Transverse colon (tissue), 4 donors: ENCODE results near the gene CHP1. TPM values are rescaled to one million over a fixed set of nuclear protein-coding genes. Genes with fewer than 3 reads are reported as not detected.
"Not testable (repeated sequence)": the region's sequence is repeated elsewhere in the genome, so short reads cannot be mapped to it uniquely, and the experiment has no call there.

Experiments
- DNase-seq: peaks from one replicate; pipeline ENCODE4 v3.0.0-alpha.2; 2019
- H3K27ac ChIP-seq, 4 donors: fragments of 200-600 bp; sonication (generic); 2 replicates each; pipeline ENCODE4 v1.5.1; 2016 to 2018; ENCODE audit warnings: inconsistent platforms in 4 of 4
- H3K27me3 ChIP-seq: fragments of 200-600 bp; sonication (generic); 2 replicates; pipeline ENCODE4 v1.5.1; 2017; ENCODE audit warnings: inconsistent platforms
- H3K36me3 ChIP-seq, 4 donors: fragments of 200-600 bp; sonication (generic); 2 replicates each; pipeline ENCODE4 v1.5.1; 2017 to 2019; ENCODE audit warnings: inconsistent platforms in 4 of 4
- H3K4me1 ChIP-seq, 4 donors: fragments of 200-600 bp; sonication (generic); 2 replicates each; pipeline ENCODE4 v1.5.1; 2017 to 2020; ENCODE audit warnings: inconsistent platforms in 4 of 4
- H3K4me3 ChIP-seq, 4 donors: fragments of 200-600 bp; sonication (generic); 1 replicate in 1 of 4; 2 replicates in 3 of 4; pipeline versions ENCODE4 v1.5.1 to v1.6.1; 2017 to 2019; ENCODE audit warnings: inconsistent platforms in 4 of 4
- H3K9me3 ChIP-seq, 2 donors: fragments of 200-600 bp; sonication (generic); 2 replicates each; pipeline ENCODE4 v1.5.1; 2017 to 2019; ENCODE audit warnings: inconsistent platforms in 2 of 2
- CTCF ChIP-seq, 5 experiments: fragments of 200-600 bp in 3 of 5; fragments of 450-650 bp in 2 of 5; sonication (generic) in 3 of 5; IDR thresholded peaks; 1 replicate in 2 of 5; 2 replicates in 3 of 5; pipeline ENCODE4 v1.5.1; 2016 to 2017; ENCODE audit warnings: antibody characterized with exemption in 5 of 5, inconsistent platforms in 3 of 5, mild to moderate bottlenecking in 2 of 5, moderate library complexity in 1 of 5
- EP300 ChIP-seq: sonication (generic); formaldehyde crosslinking; IDR thresholded peaks from one replicate; pipeline ENCODE4 v1.6.1; 2017; ENCODE audit warnings: antibody characterized with exemption, low read depth
- POLR2A ChIP-seq: fragments of 450-650 bp; IDR thresholded peaks from one replicate; pipeline ENCODE4 v1.6.1; 2016; ENCODE audit warnings: antibody characterized with exemption, mild to moderate bottlenecking, moderate library complexity
- POLR2AphosphoS5 ChIP-seq, 3 donors: sonication (generic); formaldehyde crosslinking; IDR thresholded peaks; one replicate each; pipeline ENCODE4 v1.6.1; 2016; ENCODE audit warnings: antibody characterized with exemption in 3 of 3
- WGBS, 2 donors: methylation state at CpG; one replicate each; pipeline ENCODE4 v1.1.5; 2018; ENCODE audit warnings: low coverage in 1 of 2; 5-methylcytosine and 5-hydroxymethylcytosine counted together
- in situ Hi-C, 4 donors: fragments of 200-750 bp; cut with MboI; loops; one replicate each; pipeline versions ENCODE4 v1.15.0 to v1.15.1; 2017; ENCODE audit warnings: low sequenced_read_pairs in 3 of 4, low pct_ligation_motif_present in 1 of 4, low pct_unique_long_range_greater_than_20kb in 1 of 4
- intact Hi-C: fragments of 100-400 bp; cut with DNase I; formaldehyde crosslinking; loops from one replicate; pipeline ENCODE4 v1.15.1; 2023; ENCODE audit warnings: low total_unique reads
- total RNA-seq, 4 donors: library from RNA; depleted of rRNA; stranded (reverse); fragments of >200 nt; gene quantifications; one replicate each; pipeline ENCODE4 v1.1.0, GENCODE V29; 2016

CHP1 gene
- total RNA-seq, 4 donors from 2014 or later: 321 to 818 (median 572) TPM

DNA sequence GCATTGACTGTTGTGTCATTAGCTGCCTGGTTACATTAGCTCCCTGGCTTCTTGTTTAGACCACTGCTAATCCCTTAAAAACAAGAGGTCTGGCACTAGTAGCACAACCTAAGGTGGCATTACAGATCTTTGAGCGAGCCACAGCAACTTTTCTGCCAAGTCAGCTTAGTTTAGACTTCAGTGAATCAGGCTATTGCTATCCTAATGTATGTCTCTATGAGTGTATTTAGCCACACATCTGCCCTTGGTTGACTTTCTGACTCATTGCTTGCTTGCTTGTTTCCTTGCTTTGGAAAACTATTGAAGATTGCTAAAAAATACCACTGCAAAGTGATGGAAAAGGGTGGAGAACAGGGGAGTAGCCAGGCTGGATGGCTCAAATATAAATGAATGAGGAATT, 50.2 kb downstream of the CHP1 start:
- in situ Hi-C loops: no loop called here

DNA sequence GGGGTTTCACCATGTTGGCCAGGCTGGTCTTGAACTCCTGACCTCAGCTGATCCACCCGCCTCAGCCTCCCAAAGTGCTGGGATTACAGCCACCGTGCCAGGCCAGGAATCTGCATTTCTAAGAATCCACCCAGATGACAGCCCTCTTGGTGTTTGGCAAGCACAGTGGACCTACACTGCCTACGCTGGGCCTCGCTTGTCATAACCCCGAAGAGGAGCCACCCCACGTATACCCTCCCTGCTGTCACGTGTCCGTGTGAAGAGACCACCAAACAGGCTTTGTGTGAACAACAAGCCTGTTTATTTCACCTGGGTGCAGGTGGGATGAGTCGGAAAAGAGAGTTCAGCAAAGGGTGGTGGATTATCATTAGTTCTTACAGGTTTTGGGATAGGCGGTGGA, 51.4 kb downstream of the CHP1 start:
- WGBS, 2 donors: 95 to 100% methylated on average over 3 to 10 of the region's 10 CpGs
- H3K4me3 ChIP-seq, H3K27ac ChIP-seq, H3K27me3 ChIP-seq, DNase-seq, H3K9me3 ChIP-seq, intact Hi-C loops, in situ Hi-C loops: not testable (repeated sequence)
- Histone ChIP-seq H3K36me3 (peaks cover 0 to 31% (median 12%) of the 10 kb centered on the region in 4 donors), H3K4me1 (peaks cover 8 to 30% (median 10%) of the 10 kb centered on the region in 4 donors)

More for the DNA sequence above, 50.2 kb downstream of the CHP1 start:
- Histone ChIP-seq H3K9me3 (no peaks in the 10 kb centered on the region), H3K4me3 (no peak overlapping the region), H3K27ac (no peak overlapping the region), H3K36me3 (peaks cover 0 to 24% (median 7%) of the 10 kb centered on the region in 4 donors), H3K27me3 (no peaks in the 10 kb centered on the region), H3K4me1 (peaks cover 8 to 20% (median 10%) of the 10 kb centered on the region in 4 donors)
- 80% methylated on average over 1 of the region's 1 CpG; no CpG with 5 or more reads in 1 of the 2 donors for whole genome bisulfite sequencing, 2 donors
- no peak for DNase-seq
- TF ChIP-seq POLR2A (no peak), POLR2AphosphoS5 (IDR thresholded peaks at IDR 0.05) (no peak), EP300 (no peak), CTCF (IDR thresholded peaks at IDR 0.05) (no peak)
- intact Hi-C loops: no loop called here

DNA sequence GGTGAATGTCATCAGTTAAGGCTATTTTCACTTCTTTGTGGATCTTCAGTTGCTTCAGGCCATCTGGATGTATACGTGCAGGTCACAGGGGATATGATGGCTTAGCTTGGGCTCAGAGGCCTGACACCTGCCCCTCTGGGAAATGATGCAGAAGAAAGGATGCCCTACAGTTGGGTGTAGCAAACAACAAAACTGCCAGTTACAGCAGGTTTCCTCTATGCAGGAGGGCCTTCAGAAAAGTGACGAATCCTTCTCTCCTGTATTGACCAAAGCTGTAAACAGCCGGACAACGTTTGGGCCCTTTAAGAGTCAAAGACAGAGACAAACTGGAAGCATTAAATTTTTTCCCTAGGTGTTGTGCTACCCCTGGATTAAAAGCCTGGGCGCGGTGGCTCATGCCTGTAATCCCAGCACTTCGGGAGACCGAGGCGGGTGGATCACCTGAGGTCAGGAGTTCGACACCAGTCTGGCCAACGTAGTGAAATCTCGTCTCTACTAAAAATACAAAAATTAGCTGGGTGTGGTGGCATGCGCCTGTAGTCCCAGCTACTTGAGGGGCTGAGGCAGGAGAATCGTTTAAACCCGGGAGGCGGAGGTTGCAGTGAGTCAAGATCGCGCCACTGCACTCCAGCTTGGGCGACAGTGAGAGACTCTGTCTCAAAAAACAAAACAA, 52.0 kb downstream of the CHP1 start:
- H3K27me3 ChIP-seq, DNase-seq, intact Hi-C loops, H3K9me3 ChIP-seq, in situ Hi-C loops: not testable (repeated sequence)
- Histone ChIP-seq H3K36me3 (peaks cover 0 to 38% (median 14%) of the 10 kb centered on the region in 4 donors), H3K4me3 (peak overlapping the region; percentile 19 to 93 (median 82)), H3K27ac (peak overlapping the region; percentile 94 to 97 (median 96)), H3K4me1 (peaks cover 8 to 34% (median 10%) of the 10 kb centered on the region in 4 donors)
- WGBS, 2 donors: 35% methylated on average over 19 of the region's 19 CpGs; no CpG with 5 or more reads in 1 of the 2 donors

DNA sequence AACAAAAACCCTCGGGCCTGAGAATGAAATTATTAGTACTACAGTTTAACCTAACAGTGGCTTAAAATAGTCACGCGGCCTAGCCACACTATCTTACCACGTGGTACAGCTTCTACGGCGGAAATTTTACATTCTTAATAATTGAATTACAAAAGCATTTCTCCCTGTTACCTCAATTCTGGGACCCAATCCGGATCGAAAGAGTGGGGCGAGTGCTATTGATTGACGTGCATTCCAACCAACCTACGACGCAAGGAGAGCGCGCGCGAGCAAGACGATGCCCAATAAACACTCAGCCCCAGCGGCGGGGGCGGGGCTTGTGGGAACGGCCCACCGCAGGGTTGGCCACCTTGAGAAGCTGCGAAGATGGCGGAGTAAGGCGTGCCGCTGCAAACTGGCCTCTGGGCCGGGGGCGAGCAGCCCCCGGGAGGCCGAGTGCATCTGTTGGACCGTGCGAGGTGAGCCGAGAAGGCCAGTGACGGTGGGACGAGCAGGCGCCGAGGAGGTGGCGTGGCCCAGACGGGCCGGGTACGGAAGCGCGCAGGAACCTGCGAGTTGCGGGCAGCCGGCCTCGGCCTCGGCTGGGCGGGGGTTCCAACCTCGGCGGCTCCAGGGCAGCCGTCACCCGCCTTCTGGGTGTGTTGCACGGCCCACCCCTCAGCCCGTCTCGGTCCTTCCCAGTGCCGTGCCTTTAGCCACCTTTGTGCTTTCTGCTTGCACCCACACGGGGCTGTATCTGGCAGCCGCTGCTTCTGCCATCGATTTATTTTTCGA, 52.8 kb downstream of the CHP1 start:
- no peaks in the 10 kb centered on the region for H3K27me3 ChIP-seq
- WGBS, 2 donors: 0 to 1% methylated on average over 20 to 37 of the region's 61 CpGs
- H3K4me1 ChIP-seq: peaks cover 8 to 41% (median 10%) of the 10 kb centered on the region in 4 donors
- no peaks in the 10 kb centered on the region for H3K9me3 ChIP-seq
- H3K4me3 ChIP-seq: peak overlapping the region; percentile 79 to 93 (median 82)
- in situ Hi-C loops: no loop called here
- intact Hi-C loops: no loop called here
- H3K27ac ChIP-seq: peak overlapping the region; percentile 94 to 97 (median 96)
- H3K36me3 ChIP-seq: peaks cover 0 to 44% (median 18%) of the 10 kb centered on the region in 4 donors
- DNase-seq: peak; percentile 98
- TF ChIP-seq CTCF (IDR thresholded peaks at IDR 0.05) (no peak), EP300 (no peak), POLR2A (peak; percentile 95), POLR2AphosphoS5 (IDR thresholded peaks at IDR 0.05) (peak; percentile 95 to 96 (median 95))
